HG03457 (cell line): Measurements from ENCODE around the gene GFI1B.
"Not testable (repeated sequence)": the region's sequence is repeated elsewhere in the genome, so short reads cannot be mapped to it uniquely, and the experiment has no call there.

ENCODE experiments used
- ATAC-seq: cut with Tn5 transposase; IDR thresholded peaks from one replicate; pipeline ENCODE4 v1.9.1; 2021; ENCODE audit warnings: moderate number of reproducible peaks; ENCODE audit not compliant: unreplicated experiment

The GFI1B gene

DNA sequence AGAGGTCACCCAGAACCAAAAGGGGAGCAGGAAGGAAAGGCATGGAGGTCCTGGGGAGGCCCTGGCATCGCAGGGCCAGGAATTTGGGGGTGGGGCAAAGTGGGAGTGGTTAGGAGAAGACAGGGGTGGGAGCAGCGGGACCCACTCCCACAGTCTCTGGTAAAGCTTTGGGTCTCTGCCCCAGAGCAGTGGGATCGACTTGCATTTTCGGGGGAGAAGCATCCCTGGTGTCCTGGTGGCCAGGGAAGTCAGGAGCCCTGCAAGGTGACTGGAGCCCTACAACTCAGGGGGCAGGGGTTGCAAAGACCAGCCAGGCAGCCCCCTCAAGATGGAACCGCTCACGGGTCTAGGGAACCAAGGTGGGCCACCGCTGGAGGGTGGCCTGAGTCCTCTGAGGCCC, 29.9 kb downstream of the GFI1B start:
- ATAC-seq: no peak

DNA sequence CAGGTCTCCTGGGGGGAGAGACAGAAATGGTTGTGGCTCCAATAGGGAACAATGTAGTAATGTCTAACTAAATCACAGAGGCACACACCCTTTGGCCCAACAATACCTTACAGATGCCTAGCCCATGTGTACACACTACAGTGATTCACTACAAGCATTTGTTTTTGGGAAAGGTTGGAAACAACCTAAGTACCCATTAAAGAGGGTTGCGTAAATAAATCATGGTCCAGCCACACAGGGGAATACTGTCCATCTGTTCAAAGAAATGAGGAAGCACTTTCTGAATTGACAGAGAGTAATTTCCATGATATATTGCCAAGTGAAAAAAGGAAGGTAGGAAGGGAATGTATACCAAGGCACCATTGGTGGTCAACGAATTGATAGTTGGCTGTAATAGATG, 30.3 kb downstream of the GFI1B start:
- no peak for ATAC-seq

DNA sequence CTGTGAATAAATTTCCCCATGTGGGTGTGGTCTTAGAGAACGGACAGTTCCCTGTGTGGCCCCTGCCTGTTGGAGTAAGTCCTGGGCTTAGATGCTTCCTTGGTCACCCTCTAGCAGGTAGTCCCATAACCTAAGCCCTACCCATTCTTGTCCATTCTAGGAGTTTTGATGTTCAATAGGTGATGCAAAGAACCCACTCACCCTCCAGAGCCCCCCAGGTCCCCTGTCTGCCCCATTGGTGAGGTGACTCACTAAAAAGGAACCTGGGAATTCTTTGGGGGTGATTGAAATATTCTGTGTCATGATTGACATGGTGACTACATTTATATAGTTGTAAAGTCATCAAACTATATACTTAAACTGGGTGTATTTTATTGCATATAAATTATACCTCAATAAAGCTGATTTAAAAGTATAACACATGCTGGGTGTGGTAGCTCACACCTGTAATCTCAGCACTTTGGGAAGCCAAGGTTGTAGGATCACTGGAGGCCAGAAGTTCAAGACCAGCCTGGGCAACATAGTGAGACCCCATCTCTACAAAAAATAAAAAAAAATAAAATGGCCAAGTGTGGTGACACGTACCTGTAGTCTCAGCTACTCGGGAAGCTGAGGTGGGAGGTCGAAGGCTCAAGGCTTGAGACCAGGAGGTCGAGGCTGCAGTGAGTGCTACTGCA, 31.6 kb downstream of the GFI1B start:
- no peak for ATAC-seq

DNA sequence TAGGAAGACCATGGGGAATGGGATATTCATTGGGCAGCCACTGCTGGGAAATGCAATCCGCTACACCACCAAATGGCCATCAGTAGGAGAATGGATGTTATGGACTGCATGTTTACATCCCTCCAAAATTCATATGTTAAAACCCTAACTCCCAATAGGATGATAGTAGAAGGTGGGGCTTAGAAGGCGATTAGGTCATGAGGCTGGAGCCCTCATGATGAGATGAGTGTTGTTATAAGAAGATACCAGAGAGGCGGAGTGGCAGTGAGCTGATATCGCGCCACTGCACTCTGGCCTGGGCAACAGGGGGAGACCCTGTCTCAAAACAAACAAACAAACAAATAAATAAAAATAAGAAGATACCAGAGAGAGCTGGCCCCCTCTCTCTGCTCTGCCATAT, 36.2 kb downstream of the GFI1B start:
- ATAC-seq: no peak

DNA sequence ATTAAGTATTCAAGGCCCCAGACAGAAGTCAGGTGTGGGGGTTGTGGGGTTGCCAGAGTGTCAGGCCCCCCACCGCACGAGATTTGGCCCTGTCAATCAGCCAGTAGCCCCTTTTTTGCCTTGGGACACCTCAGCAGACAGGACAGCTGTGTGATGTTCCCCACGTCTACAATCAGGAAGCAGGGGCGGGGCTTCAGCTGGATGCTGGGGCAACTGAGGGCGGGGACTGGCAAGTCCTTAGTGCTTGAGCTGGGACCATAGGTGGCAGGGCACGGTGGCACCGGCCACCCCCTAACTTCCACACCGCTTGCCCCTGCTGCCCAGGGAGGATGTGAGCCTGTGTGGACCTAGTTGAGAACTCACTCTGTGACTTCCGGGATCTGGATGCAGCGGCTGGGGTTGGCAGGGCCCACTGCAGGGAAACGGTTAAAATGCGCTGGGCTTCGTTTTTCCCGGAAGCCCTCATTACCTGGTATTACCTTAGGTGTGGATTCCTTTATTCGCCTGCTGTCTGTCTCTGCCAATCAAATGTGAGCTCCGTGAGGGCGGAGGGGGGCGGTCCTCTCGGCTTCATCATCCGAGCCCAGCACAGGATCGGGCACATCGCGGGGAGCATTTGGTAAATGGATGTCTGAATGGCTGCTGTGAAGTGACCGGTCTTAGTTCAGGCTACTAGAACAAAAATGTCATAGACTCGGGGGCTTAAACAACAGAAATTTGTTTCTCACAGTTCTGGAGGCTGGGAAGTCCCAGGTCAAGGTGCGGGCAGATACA, 44.8 kb downstream of the GFI1B start:
- no peak for ATAC-seq

DNA sequence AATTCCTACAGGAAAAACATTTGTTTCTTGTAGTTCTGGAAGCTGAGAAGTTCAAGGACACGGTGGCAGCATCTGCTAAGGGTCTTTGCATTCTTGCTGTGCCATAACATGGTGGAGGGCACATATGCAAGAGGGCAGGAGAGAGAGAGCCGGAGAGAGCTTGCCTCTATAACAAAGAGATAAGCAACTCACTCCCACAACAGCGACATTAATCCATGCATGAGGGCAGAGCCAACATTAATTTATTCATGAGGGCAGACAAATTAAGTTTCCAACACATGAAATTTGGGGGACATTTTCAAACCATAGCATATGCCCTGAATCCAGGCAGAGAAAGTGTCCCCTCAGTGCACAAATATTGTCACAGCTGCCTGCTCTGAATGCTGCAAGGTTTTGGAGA, 47.9 kb downstream of the GFI1B start:
- no peak for ATAC-seq

DNA sequence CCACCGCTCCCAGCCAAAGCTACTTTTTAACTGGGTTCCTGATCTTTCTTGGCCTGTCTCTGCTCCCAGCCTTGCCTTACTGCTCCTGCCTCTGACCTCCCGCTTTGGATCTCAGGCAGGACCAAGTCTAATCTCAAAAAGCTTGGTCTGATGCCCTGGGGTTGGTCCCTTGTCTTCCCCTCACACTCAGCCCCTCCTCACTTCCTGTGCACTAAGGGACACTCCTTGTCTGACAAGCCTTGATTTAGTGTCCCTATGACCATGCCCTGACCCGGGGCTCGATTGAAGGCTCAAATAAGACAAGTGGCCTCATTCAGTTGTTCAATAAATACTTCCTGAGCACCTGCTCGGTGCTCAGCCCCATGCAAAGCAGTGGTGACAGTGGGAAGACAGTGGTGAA, 48.6 kb downstream of the GFI1B start:
- no peak for ATAC-seq

DNA sequence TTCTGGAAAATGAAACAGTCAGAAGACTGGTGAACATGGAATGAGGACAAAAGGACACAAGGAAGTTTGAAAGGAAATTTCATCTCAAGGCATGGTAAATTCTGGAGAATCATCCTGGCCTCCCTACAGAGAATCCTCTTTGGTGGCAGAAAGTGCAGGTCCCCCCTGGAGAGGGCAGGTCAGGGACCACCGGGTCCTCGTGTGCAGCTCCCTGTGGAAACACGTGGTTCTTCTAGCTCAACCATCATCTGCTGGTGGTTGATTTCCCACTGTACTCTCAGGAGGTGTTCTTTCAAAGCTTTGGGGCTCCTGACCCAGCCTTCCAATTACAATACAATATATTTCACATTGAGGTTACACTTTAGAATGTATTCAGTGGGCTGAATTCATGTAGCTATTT, 49.7 kb downstream of the GFI1B start:
- ATAC-seq: no peak

DNA sequence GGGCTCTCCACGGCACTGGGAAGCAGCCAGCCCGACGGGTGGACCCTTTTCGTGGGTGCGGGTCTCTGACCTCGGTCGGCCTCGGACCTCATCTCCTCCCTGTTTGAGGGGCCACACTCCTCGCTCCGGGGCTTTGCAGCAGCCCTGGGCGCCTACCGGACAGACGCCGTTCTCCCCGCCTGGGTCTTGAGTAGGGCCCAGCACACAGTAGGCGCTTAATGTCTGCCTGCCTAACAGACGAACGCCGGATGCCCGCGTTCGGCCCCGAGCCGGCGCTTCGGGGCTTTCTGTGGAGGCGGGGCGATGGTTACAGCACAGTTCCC, 51.5 kb downstream of the GFI1B start:
- no peak for ATAC-seq

DNA sequence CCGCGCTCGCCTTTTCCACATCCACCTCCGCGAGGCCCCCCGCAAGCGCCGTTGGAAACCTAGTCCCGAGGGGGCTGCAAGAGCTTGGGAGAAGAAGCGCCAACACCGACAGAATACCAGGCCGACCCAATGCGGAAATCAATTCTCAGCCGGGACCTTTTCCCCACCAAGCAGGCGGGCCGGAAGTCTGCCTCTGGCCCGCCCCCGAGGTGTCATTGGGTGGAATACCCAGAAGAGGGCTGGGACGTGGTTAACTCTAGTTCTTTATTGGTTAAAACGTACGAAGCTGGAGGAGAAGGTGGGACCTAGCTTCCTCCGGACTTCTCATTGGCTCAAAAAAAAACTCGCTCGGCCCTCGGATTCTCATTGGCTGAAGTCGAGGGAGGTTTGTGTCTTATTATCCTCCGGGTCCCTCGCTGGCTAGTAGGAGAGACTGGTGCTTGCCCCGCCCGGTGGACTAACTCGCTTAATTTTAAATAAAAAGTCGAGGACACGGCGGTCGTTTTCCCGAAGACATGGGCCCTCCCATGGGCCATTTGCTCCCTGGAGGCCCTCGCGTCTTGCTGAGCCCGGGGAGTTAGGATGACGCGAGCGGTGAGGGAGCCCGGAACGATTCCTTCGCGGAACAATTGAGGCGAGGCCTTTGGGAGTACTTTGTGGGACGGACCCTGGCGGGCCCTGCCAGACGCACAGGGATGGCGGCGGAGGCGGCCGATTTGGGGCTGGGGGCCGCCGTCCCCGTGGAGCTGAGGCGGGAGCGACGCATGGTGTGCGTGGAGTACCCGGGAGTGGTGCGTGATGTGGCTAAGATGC, 52.0 kb downstream of the GFI1B start, which contains the start of gene GTF3C5:
GTF3C5 (plus strand) TSS at position 681 of the 813 bp plus-strand sequence; CDS start at position 696, 15 bp downstream.
- ATAC-seq: peak; percentile 82

DNA sequence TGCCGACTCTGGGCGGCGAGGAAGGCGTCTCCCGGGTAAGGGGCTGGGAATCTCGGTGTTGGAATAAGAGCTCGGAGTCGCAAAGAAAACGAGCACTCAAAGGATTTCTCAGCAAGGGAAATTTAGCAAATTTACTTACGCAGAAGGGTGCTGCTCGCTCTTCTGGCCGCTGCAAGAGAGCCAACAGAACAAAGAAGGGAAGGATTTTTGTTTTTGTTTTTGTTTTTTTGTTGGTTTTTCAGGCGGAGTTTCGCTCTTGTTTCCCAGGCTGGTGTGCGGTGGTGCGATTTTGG, 52.6 kb downstream of the GFI1B start:
- ATAC-seq: no peak

DNA sequence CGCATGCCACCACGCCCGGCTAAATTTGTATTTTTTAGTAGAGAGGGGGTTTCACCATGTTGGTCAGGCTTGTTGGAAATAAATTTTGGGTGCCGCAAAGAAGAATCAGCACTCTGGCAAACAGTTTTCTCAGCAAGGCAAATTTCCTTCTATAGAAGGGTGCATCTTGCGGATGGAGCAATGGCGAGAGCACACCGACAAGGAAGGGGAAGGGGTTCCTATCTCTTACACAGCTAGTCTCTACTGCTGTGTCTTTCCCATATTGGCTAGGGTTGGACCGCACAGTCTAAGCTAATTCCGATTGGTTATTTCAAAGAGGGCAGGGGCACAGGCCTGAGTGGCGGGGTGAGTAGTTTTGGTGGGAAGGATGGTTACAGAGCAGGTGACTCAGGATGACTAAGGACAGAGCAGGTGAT, 53.0 kb downstream of the GFI1B start:
- no peak for ATAC-seq

DNA sequence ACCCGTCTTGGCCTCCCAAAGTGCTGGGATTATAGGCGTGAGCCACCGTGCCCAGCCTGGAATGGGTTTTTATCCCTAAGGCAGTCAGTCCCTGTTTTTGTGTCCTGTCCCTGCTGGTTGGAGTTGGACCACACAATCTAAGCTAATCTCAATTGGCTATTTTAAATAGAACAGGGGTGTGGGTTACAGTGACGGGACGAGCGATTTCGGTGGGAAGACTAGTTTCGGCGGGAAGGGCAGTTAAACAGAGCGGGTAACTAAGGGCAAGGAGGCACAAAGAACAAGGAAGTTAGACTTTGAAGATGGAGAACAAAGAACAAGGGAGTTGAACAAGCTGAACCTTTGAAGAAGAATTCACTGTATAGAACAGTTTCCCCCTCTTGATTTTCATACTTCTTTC, 53.7 kb downstream of the GFI1B start:
- ATAC-seq: no peak

DNA sequence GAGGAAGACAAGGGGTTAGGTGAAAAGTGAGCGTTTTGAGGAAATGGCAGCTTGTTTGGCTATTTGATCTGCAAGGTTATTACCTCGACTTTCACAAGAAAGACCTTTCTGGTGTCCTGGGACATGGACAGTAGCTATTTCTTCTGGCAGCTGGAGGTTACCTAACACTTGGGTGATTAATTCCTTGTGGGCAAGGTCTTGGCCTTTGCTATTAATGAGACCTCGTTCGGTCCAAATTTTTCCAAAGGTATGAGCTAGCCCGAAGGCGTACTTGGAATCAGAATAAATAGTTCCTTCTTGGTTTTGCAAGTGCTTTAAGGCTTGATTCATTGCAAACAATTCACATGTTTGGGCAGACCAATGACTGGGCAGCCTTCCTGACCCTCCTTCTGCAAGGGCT, 57.2 kb downstream of the GFI1B start:
- ATAC-seq: no peak

DNA sequence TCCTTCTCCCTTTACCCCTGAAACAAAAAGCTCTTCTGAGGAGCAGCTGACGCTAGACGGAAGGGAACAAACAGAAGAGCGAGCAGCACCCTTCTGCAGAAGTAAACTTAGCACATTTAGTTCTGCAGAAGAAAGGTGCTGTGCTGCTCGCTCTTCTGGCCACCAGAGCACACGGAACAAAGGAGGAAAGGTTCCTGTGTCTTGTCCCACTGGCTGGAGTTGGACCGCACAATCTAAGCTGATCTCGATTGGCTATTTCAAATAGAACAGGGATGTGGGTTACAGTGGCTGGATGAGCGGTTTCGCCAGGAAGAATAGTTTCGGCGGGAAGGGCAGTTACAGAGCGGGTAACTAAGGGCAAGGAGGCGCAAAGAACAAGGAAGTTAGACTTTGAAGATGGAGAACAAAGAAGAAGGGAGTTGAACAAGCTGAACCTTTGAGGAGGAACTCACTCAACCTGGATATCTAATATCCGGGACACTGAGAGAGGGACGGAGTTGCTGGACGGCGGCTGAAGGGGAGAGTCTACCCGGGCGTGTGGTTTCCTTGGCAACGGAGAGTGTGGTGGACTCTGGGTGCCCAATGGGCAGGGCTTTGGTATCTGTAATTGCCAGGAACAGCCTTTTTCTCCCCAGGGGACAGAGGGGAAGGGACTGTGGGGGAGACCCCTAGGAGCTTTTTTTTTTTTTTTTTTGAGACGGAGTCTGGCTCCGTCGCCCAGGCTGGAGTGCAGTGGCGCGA, 59.5 kb downstream of the GFI1B start:
- no peak for ATAC-seq

DNA sequence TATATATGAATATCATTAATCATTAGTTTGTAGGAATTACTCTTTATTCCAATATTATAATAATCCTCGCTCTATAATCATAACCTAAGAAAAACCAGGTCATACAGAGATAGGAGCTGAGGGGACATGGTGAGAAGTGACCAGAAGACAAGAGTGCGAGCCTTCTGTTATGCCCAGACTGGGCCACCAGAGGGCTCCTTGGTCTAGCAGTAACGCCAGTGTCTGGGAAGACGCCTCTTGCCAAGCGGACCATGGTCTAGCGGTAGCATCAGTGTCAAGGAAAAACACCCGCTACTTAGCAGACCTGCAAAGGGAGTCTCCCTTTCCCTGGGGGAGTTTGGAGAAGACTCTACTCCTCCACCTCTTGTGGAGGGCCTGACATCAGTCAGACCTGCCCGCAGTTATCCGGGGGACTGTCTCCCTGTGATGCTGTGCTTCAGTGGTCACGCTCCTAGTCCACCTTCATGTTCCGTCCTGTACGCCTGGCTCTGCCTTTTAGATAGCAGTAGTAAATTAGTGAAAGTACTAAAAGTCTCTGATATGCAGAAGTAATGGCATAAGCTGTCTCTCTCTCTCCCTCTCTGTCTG, 62.5 kb downstream of the GFI1B start:
- ATAC-seq: not testable (repeated sequence)
